WTC11 (cell line): ENCODE results near the gene HDAC9. TPM values are rescaled to one million over a fixed set of nuclear protein-coding genes. Genes with fewer than 3 reads are reported as not detected.

Source experiments
- ATAC-seq: fragments of 200-7000 bp; cut with Tn5 transposase; 2 replicates; pipeline ENCODE4 v1.10.0; 2021; ENCODE audit warnings: mild to moderate bottlenecking, moderate library complexity
- CTCF ChIA-PET: fragments of 300-600 bp; sonication (Branson Sonifier 250); formaldehyde crosslinking; loops from one replicate; lab custom pipeline; 2021; ENCODE audit warnings: antibody characterized with exemption; lab: Charles Lee
- POLR2A ChIA-PET: fragments of 350-600 bp; sonication (Branson Sonifier 250); formaldehyde crosslinking; loops from one replicate; lab custom pipeline; 2021; ENCODE audit warnings: antibody characterized with exemption; lab: Charles Lee
- DNase-seq: peaks from one replicate; pipeline ENCODE4 v3.0.0; 2021; ENCODE audit warnings: low spot score
- H3K27ac Mint-ChIP-seq: 2 replicates; pipeline ENCODE4 v1.8.0; 2021; ENCODE audit warnings: mixed read lengths
- H3K27me3 Mint-ChIP-seq: 2 replicates; pipeline ENCODE4 v1.8.0; 2021; ENCODE audit warnings: low read depth, mild to moderate bottlenecking, moderate library complexity, mixed read lengths
- H3K36me3 Mint-ChIP-seq: 2 replicates; pipeline ENCODE4 v1.8.0; 2021; ENCODE audit warnings: mixed read lengths
- H3K4me1 Mint-ChIP-seq: 2 replicates; pipeline ENCODE4 v1.8.0; 2022; ENCODE audit warnings: mixed read lengths
- H3K4me3 Mint-ChIP-seq: 2 replicates; pipeline ENCODE4 v1.8.0; 2021; ENCODE audit warnings: mild to moderate bottlenecking, moderate library complexity, mixed read lengths
- H3K9me3 Mint-ChIP-seq: 2 replicates; pipeline ENCODE4 v1.8.0; 2021; ENCODE audit warnings: mixed read lengths
- ATF2 ChIP-seq: sonication (generic); formaldehyde crosslinking; IDR thresholded peaks from 2 replicates; pipeline ENCODE4 v1.8.1; 2022; ENCODE audit warnings: low read depth, missing genetic modification reagents, borderline replicate concordance
- ATF3 ChIP-seq: sonication (generic); formaldehyde crosslinking; conservative IDR thresholded peaks from 2 replicates; pipeline ENCODE4 v1.8.1; 2022; ENCODE audit warnings: mild to moderate bottlenecking, missing genetic modification reagents
- ATF6 ChIP-seq: sonication (generic); formaldehyde crosslinking; IDR thresholded peaks from 2 replicates; pipeline ENCODE4 v1.8.1; 2023; ENCODE audit warnings: mild to moderate bottlenecking, missing genetic modification reagents
- CREB1 ChIP-seq: sonication (generic); formaldehyde crosslinking; IDR thresholded peaks from 2 replicates; pipeline ENCODE4 v1.8.0; 2023; ENCODE audit warnings: mild to moderate bottlenecking, missing genetic modification reagents
- E2F5 ChIP-seq: sonication (generic); formaldehyde crosslinking; IDR thresholded peaks from 2 replicates; pipeline ENCODE4 v1.8.1; 2022; ENCODE audit warnings: mild to moderate bottlenecking, moderate library complexity, missing genetic modification reagents
- ELF4 ChIP-seq: sonication (generic); formaldehyde crosslinking; IDR thresholded peaks from 2 replicates; pipeline ENCODE4 v1.8.1; 2022; ENCODE audit warnings: low read depth, mild to moderate bottlenecking, moderate library complexity, missing genetic modification reagents
- EMX1 ChIP-seq: fragments of 250-450 bp; sonication (Bioruptor Pico); IDR thresholded peaks from 2 replicates; pipeline ENCODE4 v1.8.0; 2021; ENCODE audit warnings: mild to moderate bottlenecking
- ERG ChIP-seq: fragments of 250-450 bp; sonication (Bioruptor Pico); IDR thresholded peaks from 2 replicates; pipeline ENCODE4 v1.8.0; 2021; ENCODE audit warnings: mild to moderate bottlenecking
- FOXP4 ChIP-seq: sonication (generic); formaldehyde crosslinking; IDR thresholded peaks from 2 replicates; pipeline ENCODE4 v1.8.0; 2022; ENCODE audit warnings: mild to moderate bottlenecking, missing genetic modification reagents
- IRF1 ChIP-seq: sonication (generic); formaldehyde crosslinking; IDR thresholded peaks from 2 replicates; pipeline ENCODE4 v1.8.0; 2023; ENCODE audit warnings: missing genetic modification reagents
- IRF2 ChIP-seq: sonication (generic); formaldehyde crosslinking; IDR thresholded peaks from 2 replicates; pipeline ENCODE4 v1.8.0; 2022; ENCODE audit warnings: low read depth, missing genetic modification reagents, borderline replicate concordance
- JUN ChIP-seq: sonication (generic); formaldehyde crosslinking; IDR thresholded peaks from 2 replicates; pipeline ENCODE4 v1.8.0; 2023; ENCODE audit warnings: mild to moderate bottlenecking, missing genetic modification reagents
- MXD4 ChIP-seq: fragments of 250-450 bp; sonication (Bioruptor Pico); IDR thresholded peaks from 2 replicates; pipeline ENCODE4 v1.8.0; 2021; ENCODE audit warnings: mild to moderate bottlenecking, moderate library complexity, borderline replicate concordance
- MYBL2 ChIP-seq: sonication (generic); formaldehyde crosslinking; IDR thresholded peaks from 2 replicates; pipeline ENCODE4 v1.8.1; 2023; ENCODE audit warnings: mild to moderate bottlenecking, moderate library complexity, missing genetic modification reagents
- NFATC4 ChIP-seq: fragments of 250-450 bp; sonication (Bioruptor Pico); IDR thresholded peaks from 2 replicates; pipeline ENCODE4 v1.9.0; 2021; ENCODE audit warnings: mild to moderate bottlenecking
- NR2C2 ChIP-seq: sonication (generic); formaldehyde crosslinking; IDR thresholded peaks from 2 replicates; pipeline ENCODE4 v1.8.0; 2022; ENCODE audit warnings: mild to moderate bottlenecking, missing genetic modification reagents
- PRRX2 ChIP-seq: fragments of 250-450 bp; sonication (Bioruptor Pico); IDR thresholded peaks from 2 replicates; pipeline ENCODE4 v1.8.0; 2021; ENCODE audit warnings: mild to moderate bottlenecking
- RORB ChIP-seq: fragments of 250-450 bp; sonication (Bioruptor Pico); IDR thresholded peaks from 2 replicates; pipeline ENCODE4 v1.9.0; 2021; ENCODE audit warnings: mild to moderate bottlenecking
- STAT6 ChIP-seq: sonication (generic); formaldehyde crosslinking; conservative IDR thresholded peaks from 2 replicates; pipeline ENCODE4 v1.8.1; 2023; ENCODE audit warnings: mild to moderate bottlenecking, low read depth, missing genetic modification reagents, moderate library complexity
- ZBTB43 ChIP-seq: sonication (generic); formaldehyde crosslinking; IDR thresholded peaks from 2 replicates; pipeline ENCODE4 v1.8.1; 2023; ENCODE audit warnings: mild to moderate bottlenecking, missing genetic modification reagents
- ZNF121 ChIP-seq: sonication (generic); formaldehyde crosslinking; IDR thresholded peaks from 2 replicates; pipeline ENCODE4 v1.8.0; 2023; ENCODE audit warnings: missing genetic modification reagents
- ZNF138 ChIP-seq: sonication (generic); formaldehyde crosslinking; conservative IDR thresholded peaks from 2 replicates; pipeline ENCODE4 v1.8.1; 2022; ENCODE audit warnings: mild to moderate bottlenecking, moderate library complexity, missing genetic modification reagents
- ZNF416 ChIP-seq: fragments of 250-450 bp; sonication (Bioruptor Pico); IDR thresholded peaks from 2 replicates; pipeline ENCODE4 v1.9.0; 2021; ENCODE audit warnings: mild to moderate bottlenecking, inconsistent platforms
- ZNF423 ChIP-seq: fragments of 250-450 bp; sonication (Bioruptor Pico); IDR thresholded peaks from 2 replicates; pipeline ENCODE4 v2.1.2; 2022; ENCODE audit warnings: mild to moderate bottlenecking, moderate library complexity
- total RNA-seq: library from RNA; stranded (reverse); gene quantifications from 3 replicates; pipeline ENCODE4 v1.2.3, GENCODE V29; 2021

Gene HDAC9
- total RNA-seq, 1 experiment from 2014 or later, result 18.8 TPM

- Mint-ChIP-seq H3K4me3 (no peak overlapping the region), H3K4me1 (peaks cover 6% of the 10 kb centered on the region; the same call in 1 of the 2 replicates), H3K9me3 (no peaks in the 10 kb centered on the region), H3K27ac (no peak overlapping the region), H3K36me3 (no peaks in the 10 kb centered on the region), H3K27me3 (no peaks in the 10 kb centered on the region)
- DNase-seq (no peak), ATAC-seq (no peak)
- ChIA-PET CTCF (interaction anchor here (1.0 to 3.1 kb wide), 2 partner anchors 11 to 175 kb away, joined by 3 to 11 read pairs; no protein-coding TSS in a partner anchor), POLR2A (interaction anchor here (0.6 kb wide), 1 partner anchor 188 kb away, joined by 3 read pairs; no protein-coding TSS in a partner anchor)
- no peak for TF ChIP-seq IRF1 (CRISPR knock-in tag)
- no peak for TF ChIP-seq JUN (CRISPR knock-in tag)
- no peak for TF ChIP-seq ZNF138 (CRISPR knock-in tag)
- no peak for TF ChIP-seq ZBTB43 (CRISPR knock-in tag)
- no peak for TF ChIP-seq ATF2 (CRISPR knock-in tag)
- TF ChIP-seq ZNF121 (CRISPR knock-in tag), result no peak
- TF ChIP-seq CREB1 (CRISPR knock-in tag), result no peak
- TF ChIP-seq NR2C2 (CRISPR knock-in tag), result no peak
- no peak for TF ChIP-seq NFATC4 (CRISPR knock-in tag)
- TF ChIP-seq ZNF416 (CRISPR knock-in tag), result no peak
- no peak for TF ChIP-seq MYBL2 (CRISPR knock-in tag)
- TF ChIP-seq IRF2, result no peak
- no peak for TF ChIP-seq ERG (CRISPR knock-in tag)
- no peak for TF ChIP-seq FOXP4 (CRISPR knock-in tag)
- no peak for TF ChIP-seq RORB
- no peak for TF ChIP-seq MXD4
- TF ChIP-seq ELF4 (CRISPR knock-in tag), result no peak
- TF ChIP-seq EMX1, result no peak
Measured at GRCh38 chr7:18895456-18895855, 399.9 kb downstream of the HDAC9 start.

- Mint-ChIP-seq H3K36me3 (no peaks in the 10 kb centered on the region), H3K27me3 (no peaks in the 10 kb centered on the region), H3K4me1 (peaks cover 6% of the 10 kb centered on the region; the same call in 1 of the 2 replicates), H3K4me3 (no peak overlapping the region), H3K27ac (no peak overlapping the region), H3K9me3 (no peaks in the 10 kb centered on the region)
- DNase-seq, result no peak
- peak; percentile 63 for ATAC-seq
- POLR2A ChIA-PET, result no interaction called here
- CTCF ChIA-PET, result no interaction called here
- TF ChIP-seq PRRX2 (CRISPR knock-in tag), result no peak
- no peak for TF ChIP-seq JUN (CRISPR knock-in tag)
- no peak for TF ChIP-seq ATF3 (CRISPR knock-in tag)
- no peak for TF ChIP-seq ATF6 (CRISPR knock-in tag)
- no peak for TF ChIP-seq ZNF423 (CRISPR knock-in tag)
- TF ChIP-seq ELF4 (CRISPR knock-in tag), result no peak
- no peak for TF ChIP-seq E2F5 (CRISPR knock-in tag)
- TF ChIP-seq STAT6 (CRISPR knock-in tag), result no peak
Measured at GRCh38 chr7:18896343-18896975, 400.9 kb downstream of the HDAC9 start.
